ENCODE data around the gene RCN2. TPM values are rescaled to one million over a fixed set of nuclear protein-coding genes. Genes with fewer than 3 reads are reported as not detected.

The RCN2 gene
- total and polyA plus RNA-seq, 2 donors (not counting 1 experiment from before 2014, with no cell fraction given), result 46.6 to 106 TPM

DNA sequence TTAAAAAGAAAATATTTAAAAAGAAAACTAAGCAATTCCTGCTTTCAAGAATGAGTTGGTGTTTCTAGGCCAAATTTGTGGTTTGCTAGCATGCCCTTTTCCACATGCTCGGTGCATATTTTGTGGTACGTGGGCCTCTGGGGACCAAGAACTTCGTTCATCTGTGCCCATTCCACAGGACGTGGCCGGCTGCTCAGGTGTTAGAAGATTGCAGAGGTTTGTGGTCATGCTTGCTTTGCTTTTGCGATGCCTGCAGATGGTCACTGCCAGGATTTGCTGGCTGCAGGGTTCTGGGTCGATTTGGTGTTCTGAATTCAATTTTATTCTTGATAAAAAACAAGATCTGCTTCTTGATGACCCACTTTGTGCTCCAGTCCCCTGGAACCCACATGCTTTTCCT, 70.9 kb downstream of the RCN2 start:
- DNase-seq (ENCODE audit: low read depth in 2 of 2), result peak in 1 of 2 donors; percentile 24
- Histone ChIP-seq H3K27me3 (ENCODE audit: control insufficient read depth, insufficient read depth, low read length) (peaks cover 5% of the 10 kb centered on the region), H3K36me3 (ENCODE audit: control insufficient read depth, insufficient read depth, low read length) (no peaks in the 10 kb centered on the region), H3K9me3 (ENCODE audit: control insufficient read depth, insufficient read depth, low read depth, low read length) (no peaks in the 10 kb centered on the region), H3K4me3 (replicated peaks in 1 of 4; ENCODE audit: control extremely low read depth in 1 of 4, insufficient read depth in 1 of 4, low read depth in 3 of 4, low read length in 4 of 4) (no peak overlapping the region), H3K79me2 (ENCODE audit: control insufficient read depth, insufficient read depth, low read length) (no peaks in the 10 kb centered on the region), H3K4me2 (ENCODE audit: extremely low read depth, insufficient read depth, low read length) (no peak overlapping the region), H4K20me1 (ENCODE audit: control insufficient read depth, extremely low read depth, insufficient read depth, low read length) (no peaks in the 10 kb centered on the region), H2AFZ (ENCODE audit: low read length) (no peak overlapping the region), H3K9ac (ENCODE audit: insufficient read depth, low read length) (no peak overlapping the region), H3K4me1 (ENCODE audit: control insufficient read depth, extremely low read depth, insufficient read depth, low read length) (no peaks in the 10 kb centered on the region), H3K27ac (ENCODE audit: insufficient read depth, low read length) (no peak overlapping the region)
- TF ChIP-seq, protein P1, sequence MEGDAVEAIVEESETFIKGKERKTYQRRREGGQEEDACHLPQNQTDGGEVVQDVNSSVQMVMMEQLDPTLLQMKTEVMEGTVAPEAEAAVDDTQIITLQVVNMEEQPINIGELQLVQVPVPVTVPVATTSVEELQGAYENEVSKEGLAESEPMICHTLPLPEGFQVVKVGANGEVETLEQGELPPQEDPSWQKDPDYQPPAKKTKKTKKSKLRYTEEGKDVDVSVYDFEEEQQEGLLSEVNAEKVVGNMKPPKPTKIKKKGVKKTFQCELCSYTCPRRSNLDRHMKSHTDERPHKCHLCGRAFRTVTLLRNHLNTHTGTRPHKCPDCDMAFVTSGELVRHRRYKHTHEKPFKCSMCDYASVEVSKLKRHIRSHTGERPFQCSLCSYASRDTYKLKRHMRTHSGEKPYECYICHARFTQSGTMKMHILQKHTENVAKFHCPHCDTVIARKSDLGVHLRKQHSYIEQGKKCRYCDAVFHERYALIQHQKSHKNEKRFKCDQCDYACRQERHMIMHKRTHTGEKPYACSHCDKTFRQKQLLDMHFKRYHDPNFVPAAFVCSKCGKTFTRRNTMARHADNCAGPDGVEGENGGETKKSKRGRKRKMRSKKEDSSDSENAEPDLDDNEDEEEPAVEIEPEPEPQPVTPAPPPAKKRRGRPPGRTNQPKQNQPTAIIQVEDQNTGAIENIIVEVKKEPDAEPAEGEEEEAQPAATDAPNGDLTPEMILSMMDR (conservative IDR thresholded peaks at IDR 0.05 in 1 of 2, IDR thresholded peaks at IDR 0.05 in 1 of 2; ENCODE audit: low read depth in 1 of 2, low read length in 2 of 2), result no peak
- no peak for TF ChIP-seq EZH2 (IDR thresholded peaks at IDR 0.05; ENCODE audit: low read length, missing control alignments)

DNA sequence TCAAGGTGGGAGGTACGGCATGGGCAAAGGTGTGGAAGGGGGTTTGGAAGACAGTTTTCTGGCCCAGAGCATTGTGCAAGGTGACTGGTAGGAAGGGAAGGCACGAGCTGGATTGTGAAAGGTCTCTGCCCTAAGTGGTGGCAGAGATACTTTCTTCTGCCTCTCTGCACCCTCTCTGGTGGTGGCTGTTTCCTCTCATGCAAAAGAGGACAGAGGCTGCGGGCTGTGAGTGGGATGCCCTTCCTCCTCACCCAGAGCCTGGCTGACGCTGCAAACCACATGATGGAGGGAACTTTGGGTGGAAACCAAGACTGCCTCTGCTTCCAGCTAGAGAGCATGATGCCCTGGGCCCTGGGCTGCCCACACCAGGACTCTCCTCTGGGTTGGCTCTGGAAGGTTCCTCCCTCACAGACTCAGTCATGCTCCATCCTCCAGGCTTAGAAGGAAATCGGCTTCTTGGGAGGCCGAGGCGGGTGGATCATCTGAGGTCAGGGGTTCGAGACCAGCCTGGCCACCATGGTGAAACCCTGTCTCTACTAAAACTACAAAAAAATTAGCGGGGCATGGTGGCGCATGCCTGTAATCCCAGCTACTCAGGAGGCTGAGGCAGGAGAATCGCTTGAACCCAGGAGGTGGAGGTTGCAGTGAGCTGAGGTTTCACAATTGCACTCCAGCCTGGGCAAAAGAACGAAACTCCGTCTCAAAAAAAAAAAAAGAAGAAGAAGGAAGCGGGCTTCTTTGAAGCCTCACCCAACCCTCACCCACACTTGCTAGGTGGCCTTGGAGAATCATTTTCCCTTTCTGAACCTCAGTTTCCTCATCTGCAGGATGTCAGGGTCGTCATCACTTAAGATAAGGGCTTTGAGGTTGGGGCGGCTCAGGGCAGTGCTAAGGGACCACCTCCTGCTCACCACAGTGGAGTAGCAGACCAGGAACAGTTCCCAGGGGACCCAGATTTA, 71.7 kb downstream of the RCN2 start:
- Histone ChIP-seq H2AFZ (ENCODE audit: low read length) (no peak overlapping the region), H3K4me3 (replicated peaks in 1 of 4; ENCODE audit: control extremely low read depth in 1 of 4, insufficient read depth in 1 of 4, low read depth in 3 of 4, low read length in 4 of 4) (no peak overlapping the region), H3K79me2 (ENCODE audit: control insufficient read depth, insufficient read depth, low read length) (no peaks in the 10 kb centered on the region), H3K27me3 (ENCODE audit: control insufficient read depth, insufficient read depth, low read length) (peaks cover 5% of the 10 kb centered on the region), H3K4me1 (ENCODE audit: control insufficient read depth, extremely low read depth, insufficient read depth, low read length) (no peaks in the 10 kb centered on the region), H3K4me2 (ENCODE audit: extremely low read depth, insufficient read depth, low read length) (no peak overlapping the region), H3K9me3 (ENCODE audit: control insufficient read depth, insufficient read depth, low read depth, low read length) (no peaks in the 10 kb centered on the region), H3K36me3 (ENCODE audit: control insufficient read depth, insufficient read depth, low read length) (no peaks in the 10 kb centered on the region), H3K9ac (ENCODE audit: insufficient read depth, low read length) (no peak overlapping the region), H4K20me1 (ENCODE audit: control insufficient read depth, extremely low read depth, insufficient read depth, low read length) (no peaks in the 10 kb centered on the region), H3K27ac (ENCODE audit: insufficient read depth, low read length) (no peak overlapping the region)
- DNase-seq (ENCODE audit: low read depth in 2 of 2), result no peak
- TF ChIP-seq, protein P1 (conservative IDR thresholded peaks at IDR 0.05 in 1 of 2, IDR thresholded peaks at IDR 0.05 in 1 of 2; ENCODE audit: low read depth in 1 of 2, low read length in 2 of 2), result no peak
- TF ChIP-seq EZH2 (IDR thresholded peaks at IDR 0.05; ENCODE audit: low read length, missing control alignments), result no peak

Other genes with a start within 250 kb of the RCN2 start
- gene SCAPER, start 26.4 kb upstream of the RCN2 start, total RNA-seq, result 5.6 and 9.1 TPM in 2 replicates
- gene SCAPER, start 26.4 kb upstream of the RCN2 start, polyA plus RNA-seq, result 1.7 and 2.3 TPM in 2 replicates
- gene PSTPIP1, start 63.4 kb downstream of the RCN2 start, total RNA-seq, result 0.77 and 1.5 TPM in 2 replicates
- 0.56 and 0.79 TPM in 2 replicates for gene PSTPIP1, start 63.4 kb downstream of the RCN2 start, polyA plus RNA-seq
- 181 and 225 TPM in 2 replicates for gene TSPAN3, start 139.4 kb downstream of the RCN2 start, total RNA-seq
- gene TSPAN3, start 139.4 kb downstream of the RCN2 start, polyA plus RNA-seq, result 308 and 472 TPM in 2 replicates

Data from fibroblast of lung (primary cell).